CD4-positive, alpha-beta T cell (primary cell): ENCODE data around the gene FAM83E. TPM values are rescaled to one million over a fixed set of nuclear protein-coding genes. Genes with fewer than 3 reads are reported as not detected.

ENCODE experiments used
- ATAC-seq: fragments of 200-7000 bp; cut with Tn5 transposase; one replicate; pipeline ENCODE4 v1.10.0; 2022; ENCODE audit warnings: mild to moderate bottlenecking; ENCODE audit not compliant: poor library complexity
- CTCF ChIA-PET: fragments of 350-600 bp; sonication (Branson Sonifier 250); formaldehyde crosslinking; loops from one replicate; lab custom pipeline; 2021; ENCODE audit warnings: antibody characterized with exemption, inconsistent platforms; lab: Charles Lee
- POLR2A ChIA-PET: fragments of 350-600 bp; sonication (Branson Sonifier 250); formaldehyde crosslinking; loops from one replicate; lab custom pipeline; 2021; ENCODE audit warnings: antibody characterized with exemption, inconsistent platforms; lab: Charles Lee
- DNase-seq, 14 experiments: peaks; one replicate each; pipeline ENCODE4 v3.0.0-alpha.2; 2013 to 2020; ENCODE audit warnings: mixed read lengths in 2 of 14
- H3K27ac ChIP-seq, 2 donors: one replicate each; pipeline versions ENCODE4 v1.5.1 to v1.7.0; 2013; ENCODE audit warnings: low read length in 2 of 2, low read depth in 1 of 2, mild to moderate bottlenecking in 1 of 2
- H3K27me3 ChIP-seq, 2 experiments: 1 replicate in 1 of 2; 2 replicates in 1 of 2; pipeline versions ENCODE4 v1.6.1 to v1.7.0; 2013; ENCODE audit warnings: low read length in 2 of 2, control low read depth in 1 of 2, mild to moderate bottlenecking in 1 of 2, moderate library complexity in 1 of 2; ENCODE audit not compliant: insufficient read depth in 2 of 2, control insufficient read depth in 1 of 2
- H3K36me3 ChIP-seq: one replicate; pipeline ENCODE4 v1.6.1; 2013; ENCODE audit warnings: low read length, control low read depth; ENCODE audit not compliant: insufficient read depth
- H3K4me1 ChIP-seq: one replicate; pipeline ENCODE4 v1.6.1; 2013; ENCODE audit warnings: low read length, control low read depth; ENCODE audit not compliant: insufficient read depth
- H3K4me3 ChIP-seq: one replicate; pipeline ENCODE4 v1.5.1; 2013; ENCODE audit warnings: mild to moderate bottlenecking, low read length, moderate library complexity
- H3K9me3 ChIP-seq, 2 experiments: 1 replicate in 1 of 2; 2 replicates in 1 of 2; pipeline versions ENCODE4 v1.6.1 to v1.7.0; 2013; ENCODE audit warnings: low read length in 2 of 2, mild to moderate bottlenecking in 2 of 2, control low read depth in 1 of 2, moderate library complexity in 1 of 2; ENCODE audit not compliant: control insufficient read depth in 1 of 2, insufficient read depth in 1 of 2
- H3K27ac Mint-ChIP-seq: one replicate; pipeline ENCODE4 v1.8.0; 2020; ENCODE audit warnings: mixed read lengths
- H3K27me3 Mint-ChIP-seq: one replicate; pipeline ENCODE4 v1.8.0; 2021; ENCODE audit warnings: mixed read lengths
- H3K36me3 Mint-ChIP-seq: one replicate; pipeline ENCODE4 v1.8.0; 2021; ENCODE audit warnings: low read depth, mixed read lengths
- H3K4me1 Mint-ChIP-seq: one replicate; pipeline ENCODE4 v1.8.0; 2021; ENCODE audit warnings: low read depth, mixed read lengths
- H3K4me3 Mint-ChIP-seq: one replicate; pipeline ENCODE4 v1.8.0; 2020; ENCODE audit warnings: mild to moderate bottlenecking, mixed read lengths
- H3K9me3 Mint-ChIP-seq: one replicate; pipeline ENCODE4 v1.8.0; 2020; ENCODE audit warnings: mixed read lengths
- CTCF ChIP-seq: fragments of 200-600 bp; IDR thresholded peaks from one replicate; pipeline ENCODE4 v1.8.0; 2022; ENCODE audit warnings: antibody characterized with exemption, mild to moderate bottlenecking
- intact Hi-C, 2 experiments: fragments of 100-400 bp; cut with DNase I in 1 of 2; cut with micrococcal nuclease in 1 of 2; formaldehyde crosslinking; loops; one replicate each; pipeline versions ENCODE4 v1.15.1 to v1.9.0; 2023 to 2025; cut with DNase I, micrococcal nuclease
- total RNA-seq, 174 experiments: library from RNA in 2 of 174; stranded (reverse) in 2 of 174; gene quantifications; one replicate each; pipeline ENCODE4 v1.2.3 and lab custom pipeline; 2021 to 2026

Gene FAM83E
- total RNA-seq, 2 experiments from 2014 or later = 1.6 to 2.6 TPM

- ATAC-seq (no peak), DNase-seq (peak in 1 of 14 experiments; percentile 6)
- Histone ChIP-seq H3K9me3 (no peaks in the 10 kb centered on the region), H3K27ac (peak overlapping the region in 1 of 2 donors; percentile 35), H3K4me1 (peaks cover 50% of the 10 kb centered on the region), H3K4me3 (no peak overlapping the region), H3K27me3 (no peaks in the 10 kb centered on the region), H3K36me3 (peaks cover 51% of the 10 kb centered on the region)
- peaks cover 41% of the 10 kb centered on the region for H3K4me1 Mint-ChIP-seq
- CTCF ChIA-PET = no interaction called here
- no peaks in the 10 kb centered on the region for H3K9me3 Mint-ChIP-seq
- intact Hi-C loops = loop anchor here in 1 of 2 experiments (10.0 kb wide), 1 partner anchor 1244 kb away; the partner anchor contains the start of genes AKT1S1 and TBC1D17
- H3K27ac Mint-ChIP-seq = peak overlapping the region; percentile 70
- no peaks in the 10 kb centered on the region for H3K27me3 Mint-ChIP-seq
- POLR2A ChIA-PET = interaction anchor here (2.0 to 5.0 kb wide), 2 partner anchors 12 to 14 kb away, joined by 13 to 33 read pairs; partner anchors contain the start of genes CA11, RPL18 and SPHK2
- no peak for TF ChIP-seq CTCF
- H3K4me3 Mint-ChIP-seq = no peak overlapping the region
- H3K36me3 Mint-ChIP-seq = peaks cover 68% of the 10 kb centered on the region
Measured at GRCh38 chr19:48631225-48631624, 16.3 kb upstream of the FAM83E start.

GRCh38 chr19:48630296-48631063, 15.6 kb upstream of the FAM83E start:
- ATAC-seq = no peak
- H3K4me1 Mint-ChIP-seq = peaks cover 39% of the 10 kb centered on the region
- POLR2A ChIA-PET = interaction anchor here (1.1 to 5.0 kb wide), 3 partner anchors 8 to 15 kb away, joined by 5 to 33 read pairs (median 13); partner anchors contain the start of genes CA11, RPL18 and SPHK2
- no peak overlapping the region for H3K4me3 ChIP-seq
- H3K27ac ChIP-seq = no peak overlapping the region
- CTCF ChIA-PET = no interaction called here
- no peaks in the 10 kb centered on the region for H3K9me3 Mint-ChIP-seq
- H3K4me1 ChIP-seq = peaks cover 50% of the 10 kb centered on the region
- H3K4me3 Mint-ChIP-seq = no peak overlapping the region
- no peak for TF ChIP-seq CTCF
- DNase-seq = peak in 1 of 14 experiments; percentile 44
- peaks cover 63% of the 10 kb centered on the region for H3K36me3 Mint-ChIP-seq
- intact Hi-C loops = loop anchor here in 1 of 2 experiments (10.0 kb wide), 1 partner anchor 1244 kb away; the partner anchor contains the start of genes AKT1S1 and TBC1D17
- H3K27ac Mint-ChIP-seq = peak overlapping the region; percentile 73
- peaks cover 53% of the 10 kb centered on the region for H3K36me3 ChIP-seq
- no peaks in the 10 kb centered on the region for H3K27me3 ChIP-seq
- H3K9me3 ChIP-seq = no peaks in the 10 kb centered on the region
- no peaks in the 10 kb centered on the region for H3K27me3 Mint-ChIP-seq

DNA sequence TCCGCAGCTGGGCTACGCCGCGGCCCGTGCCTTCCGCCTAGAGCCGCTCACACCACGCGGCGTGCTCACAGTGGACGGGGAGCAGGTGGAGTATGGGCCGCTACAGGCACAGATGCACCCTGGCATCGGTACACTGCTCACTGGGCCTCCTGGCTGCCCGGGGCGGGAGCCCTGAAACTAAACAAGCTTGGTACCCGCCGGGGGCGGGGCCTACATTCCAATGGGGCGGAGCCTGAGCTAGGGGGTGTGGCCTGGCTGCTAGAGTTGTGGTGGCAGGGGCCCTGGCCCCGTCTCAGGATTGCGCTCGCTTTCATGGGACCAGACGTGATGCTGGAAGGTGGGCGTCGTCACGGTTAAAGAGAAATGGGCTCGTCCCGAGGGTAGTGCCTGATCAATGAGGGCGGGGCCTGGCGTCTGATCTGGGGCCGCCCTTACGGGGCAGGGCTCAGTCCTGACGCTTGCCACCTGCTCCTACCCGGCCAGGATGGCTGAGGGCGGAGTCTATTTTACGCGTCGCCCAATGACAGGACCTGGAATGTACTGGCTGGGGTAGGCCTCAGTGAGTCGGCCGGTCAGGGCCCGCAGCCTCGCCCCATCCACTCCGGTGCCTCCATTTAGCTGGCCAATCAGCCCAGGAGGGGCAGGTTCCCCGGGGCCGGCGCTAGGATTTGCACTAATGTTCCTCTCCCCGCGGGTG, 14.9 kb upstream of the FAM83E start:
- Mint-ChIP-seq H3K36me3 (peaks cover 58% of the 10 kb centered on the region), H3K4me1 (peaks cover 40% of the 10 kb centered on the region), H3K27me3 (no peaks in the 10 kb centered on the region), H3K27ac (peak overlapping the region; percentile 73), H3K9me3 (no peaks in the 10 kb centered on the region), H3K4me3 (peak overlapping the region; percentile 42)
- POLR2A ChIA-PET = interaction anchor here (1.1 to 5.0 kb wide), 3 partner anchors 8 to 16 kb away, joined by 5 to 33 read pairs (median 13); partner anchors contain the start of genes CA11, RPL18 and SPHK2
- Histone ChIP-seq H3K4me3 (no peak overlapping the region), H3K36me3 (peaks cover 53% of the 10 kb centered on the region), H3K4me1 (peaks cover 46% of the 10 kb centered on the region), H3K9me3 (no peaks in the 10 kb centered on the region), H3K27me3 (no peaks in the 10 kb centered on the region), H3K27ac (no peak overlapping the region)
- intact Hi-C loops = loop anchor here in 1 of 2 experiments (10.0 kb wide), 2 partner anchors 365 to 1245 kb away; partner anchors contain the start of genes AKT1S1, GYS1, RUVBL2 and TBC1D17
- CTCF ChIA-PET = no interaction called here
- TF ChIP-seq CTCF = no peak
- DNase-seq (peak in 2 of 14 experiments; percentile 27 to 64), ATAC-seq (peak; percentile 9)
